Endothelial cell of umbilical vein (primary cell): ENCODE measurements around the gene TCF7L2.

Experiments used
- JUN ChIP-seq: IDR thresholded peaks from 2 replicates; pipeline ENCODE4 v1.6.1; 2011; ENCODE audit warnings: borderline replicate concordance, low read depth; ENCODE audit not compliant: insufficient read length, insufficient read depth
- MYC ChIP-seq: IDR thresholded peaks from one replicate; pipeline ENCODE4 v1.6.1; 2011; ENCODE audit warnings: mild to moderate bottlenecking, low read depth, low read length
- POLR2A ChIP-seq: IDR thresholded peaks from 2 replicates; pipeline ENCODE4 v1.6.1; 2012; ENCODE audit warnings: low read depth, mild to moderate bottlenecking, control low read depth, low read length
- POLR2AphosphoS5 ChIP-seq: IDR thresholded peaks from 2 replicates; pipeline ENCODE4 v1.6.1; 2012; ENCODE audit warnings: low read depth, mild to moderate bottlenecking, control low read depth, low read length, moderate library complexity; ENCODE audit not compliant: insufficient read depth
- TF ChIP-seq, protein P1 (sequence below), 2 donors: IDR thresholded peaks; 1 replicate in 1 of 2; 2 replicates in 1 of 2; pipeline ENCODE4 v1.5.1; 2011; ENCODE audit warnings: low read length in 2 of 2, mild to moderate bottlenecking in 2 of 2, moderate library complexity in 2 of 2, control low read depth in 1 of 2, inconsistent platforms in 1 of 2, low read depth in 1 of 2; ENCODE audit not compliant: insufficient read depth in 1 of 2; ENCODE audit errors: extremely low read depth in 1 of 2

- TF ChIP-seq, protein P1, sequence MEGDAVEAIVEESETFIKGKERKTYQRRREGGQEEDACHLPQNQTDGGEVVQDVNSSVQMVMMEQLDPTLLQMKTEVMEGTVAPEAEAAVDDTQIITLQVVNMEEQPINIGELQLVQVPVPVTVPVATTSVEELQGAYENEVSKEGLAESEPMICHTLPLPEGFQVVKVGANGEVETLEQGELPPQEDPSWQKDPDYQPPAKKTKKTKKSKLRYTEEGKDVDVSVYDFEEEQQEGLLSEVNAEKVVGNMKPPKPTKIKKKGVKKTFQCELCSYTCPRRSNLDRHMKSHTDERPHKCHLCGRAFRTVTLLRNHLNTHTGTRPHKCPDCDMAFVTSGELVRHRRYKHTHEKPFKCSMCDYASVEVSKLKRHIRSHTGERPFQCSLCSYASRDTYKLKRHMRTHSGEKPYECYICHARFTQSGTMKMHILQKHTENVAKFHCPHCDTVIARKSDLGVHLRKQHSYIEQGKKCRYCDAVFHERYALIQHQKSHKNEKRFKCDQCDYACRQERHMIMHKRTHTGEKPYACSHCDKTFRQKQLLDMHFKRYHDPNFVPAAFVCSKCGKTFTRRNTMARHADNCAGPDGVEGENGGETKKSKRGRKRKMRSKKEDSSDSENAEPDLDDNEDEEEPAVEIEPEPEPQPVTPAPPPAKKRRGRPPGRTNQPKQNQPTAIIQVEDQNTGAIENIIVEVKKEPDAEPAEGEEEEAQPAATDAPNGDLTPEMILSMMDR (IDR thresholded peaks at IDR 0.05; ENCODE audit: extremely low read depth in 1 of 2, insufficient read depth in 1 of 2, low read depth in 1 of 2, low read length in 2 of 2): no peak
- TF ChIP-seq POLR2A: peak; percentile 47
- TF ChIP-seq MYC: no peak
- TF ChIP-seq JUN: peak; percentile 39
- peak; percentile 59 for TF ChIP-seq POLR2AphosphoS5
These were observed 103.8 kb downstream of the TCF7L2 start for GRCh38 chr10:113053881-113054280.
